HEK293 (cell line): ENCODE data around the gene CDC42SE2.

Experiments used
- CTCF ChIA-PET: fragments of 350-600 bp; formaldehyde crosslinking; extraction: SDS; loops from one replicate; lab custom pipeline; 2021; ENCODE audit warnings: antibody characterized with exemption; lab: Yijun Ruan, JAX
- POLR2A ChIA-PET: fragments of 300-600 bp; formaldehyde crosslinking; extraction: SDS; loops from one replicate; lab custom pipeline; 2020; ENCODE audit warnings: antibody characterized with exemption, inconsistent platforms; lab: Yijun Ruan, JAX
- H3K27ac ChIP-seq: fragments of 200-500 bp; sonication (Bioruptor generic); 2 replicates; pipeline ENCODE4 v1.5.1; 2014; ENCODE audit warnings: low read depth, low read length, control low read depth, inconsistent platforms; ENCODE audit errors: extremely low read depth
- H3K36me3 ChIP-seq, 2 experiments: fragments of 200-500 bp in 1 of 2; sonication (Bioruptor generic) in 1 of 2; 1 replicate in 1 of 2; 2 replicates in 1 of 2; pipeline ENCODE4 v1.5.1; 2014 to 2017; ENCODE audit warnings: inconsistent platforms in 2 of 2, low read length in 2 of 2; ENCODE audit not compliant: control insufficient read depth in 2 of 2, insufficient read depth in 1 of 2
- H3K4me1 ChIP-seq: fragments of 200-500 bp; sonication (Bioruptor generic); 2 replicates; pipeline ENCODE4 v1.5.1; 2014; ENCODE audit warnings: mild to moderate bottlenecking, low read length, inconsistent platforms; ENCODE audit not compliant: control insufficient read depth, insufficient read depth
- H3K4me3 ChIP-seq: 2 replicates; pipeline ENCODE4 v1.5.1; 2011; ENCODE audit warnings: low read depth, mild to moderate bottlenecking, control low read depth, low read length, moderate library complexity
- H3K9me3 ChIP-seq: fragments of 200-500 bp; sonication (Bioruptor generic); 2 replicates; pipeline ENCODE4 v1.5.1; 2014; ENCODE audit warnings: low read depth, low read length, inconsistent platforms; ENCODE audit not compliant: control insufficient read depth, insufficient read depth
- GLIS1 ChIP-seq: fragments of 450-650 bp; formaldehyde crosslinking; IDR thresholded peaks from 2 replicates; pipeline ENCODE4 v1.5.1; 2016; ENCODE audit warnings: missing biosample characterization, missing genetic modification characterization
- IKZF3 ChIP-seq: fragments of 450-650 bp; IDR thresholded peaks from 2 replicates; pipeline ENCODE4 v1.5.0; 2018; ENCODE audit warnings: missing biosample characterization, mild to moderate bottlenecking, missing genetic modification characterization, moderate library complexity
- MZF1 ChIP-seq: fragments of 450-650 bp; formaldehyde crosslinking; IDR thresholded peaks from 2 replicates; pipeline ENCODE4 v1.5.1; 2017; ENCODE audit warnings: missing biosample characterization, missing genetic modification characterization, borderline replicate concordance
- SCRT2 ChIP-seq: fragments of 450-650 bp; formaldehyde crosslinking; IDR thresholded peaks from 2 replicates; pipeline ENCODE4 v1.5.1; 2016; ENCODE audit warnings: missing biosample characterization, missing genetic modification characterization
- SP3 ChIP-seq: fragments of 450-650 bp; formaldehyde crosslinking; IDR thresholded peaks from 2 replicates; pipeline ENCODE4 v1.5.1; 2016; ENCODE audit warnings: missing biosample characterization, missing genetic modification characterization
- ZBTB7A ChIP-seq: fragments of 450-650 bp; formaldehyde crosslinking; IDR thresholded peaks from 2 replicates; pipeline ENCODE4 v1.5.1; 2016; ENCODE audit warnings: low read depth, missing biosample characterization, missing genetic modification characterization
- ZNF114 ChIP-seq: fragments of 450-650 bp; formaldehyde crosslinking; IDR thresholded peaks from 2 replicates; pipeline ENCODE4 v1.5.0; 2017; ENCODE audit warnings: missing biosample characterization, missing genetic modification characterization
- ZNF248 ChIP-seq: fragments of 450-650 bp; formaldehyde crosslinking; IDR thresholded peaks from 2 replicates; pipeline ENCODE4 v1.5.1; 2017; ENCODE audit warnings: missing biosample characterization, missing genetic modification characterization
- ZNF423 ChIP-seq: fragments of 450-650 bp; formaldehyde crosslinking; IDR thresholded peaks from 2 replicates; pipeline ENCODE4 v1.5.1; 2016; ENCODE audit warnings: missing biosample characterization, missing genetic modification characterization
- ZNF426 ChIP-seq: fragments of 450-650 bp; formaldehyde crosslinking; IDR thresholded peaks from 2 replicates; pipeline ENCODE4 v1.5.1; 2017; ENCODE audit warnings: missing biosample characterization, missing genetic modification characterization, mild to moderate bottlenecking, inconsistent platforms, moderate library complexity
- ZNF501 ChIP-seq: fragments of 450-650 bp; formaldehyde crosslinking; IDR thresholded peaks from 2 replicates; pipeline ENCODE4 v1.5.1; 2016; ENCODE audit warnings: missing biosample characterization, missing genetic modification characterization
- ZNF596 ChIP-seq: fragments of 450-650 bp; IDR thresholded peaks from 2 replicates; pipeline ENCODE4 v1.5.0; 2018; ENCODE audit warnings: missing biosample characterization, mild to moderate bottlenecking, missing genetic modification characterization, moderate library complexity
- ZNF660 ChIP-seq: fragments of 450-650 bp; IDR thresholded peaks from 2 replicates; pipeline ENCODE4 v1.5.1; 2018; ENCODE audit warnings: missing biosample characterization, mild to moderate bottlenecking, missing genetic modification characterization
- ZSCAN30 ChIP-seq: fragments of 450-650 bp; IDR thresholded peaks from 2 replicates; pipeline ENCODE4 v1.5.1; 2018; ENCODE audit warnings: missing biosample characterization, mild to moderate bottlenecking, missing genetic modification characterization, moderate library complexity
- TF ChIP-seq, protein P1 (sequence below): fragments of 450-650 bp; formaldehyde crosslinking; IDR thresholded peaks from 2 replicates; pipeline ENCODE4 v1.5.1; 2016; ENCODE audit warnings: missing biosample characterization, missing genetic modification characterization
- TF ChIP-seq, protein P2 (sequence below): fragments of 450-650 bp; formaldehyde crosslinking; conservative IDR thresholded peaks from 2 replicates; pipeline ENCODE4 v1.5.1; 2016; ENCODE audit warnings: low read depth, missing biosample characterization, missing genetic modification characterization
- TF ChIP-seq, protein P3 (sequence below): fragments of 450-650 bp; formaldehyde crosslinking; IDR thresholded peaks from 2 replicates; pipeline ENCODE4 v1.5.1; 2016; ENCODE audit warnings: missing biosample characterization, missing genetic modification characterization

The CDC42SE2 gene

DNA sequence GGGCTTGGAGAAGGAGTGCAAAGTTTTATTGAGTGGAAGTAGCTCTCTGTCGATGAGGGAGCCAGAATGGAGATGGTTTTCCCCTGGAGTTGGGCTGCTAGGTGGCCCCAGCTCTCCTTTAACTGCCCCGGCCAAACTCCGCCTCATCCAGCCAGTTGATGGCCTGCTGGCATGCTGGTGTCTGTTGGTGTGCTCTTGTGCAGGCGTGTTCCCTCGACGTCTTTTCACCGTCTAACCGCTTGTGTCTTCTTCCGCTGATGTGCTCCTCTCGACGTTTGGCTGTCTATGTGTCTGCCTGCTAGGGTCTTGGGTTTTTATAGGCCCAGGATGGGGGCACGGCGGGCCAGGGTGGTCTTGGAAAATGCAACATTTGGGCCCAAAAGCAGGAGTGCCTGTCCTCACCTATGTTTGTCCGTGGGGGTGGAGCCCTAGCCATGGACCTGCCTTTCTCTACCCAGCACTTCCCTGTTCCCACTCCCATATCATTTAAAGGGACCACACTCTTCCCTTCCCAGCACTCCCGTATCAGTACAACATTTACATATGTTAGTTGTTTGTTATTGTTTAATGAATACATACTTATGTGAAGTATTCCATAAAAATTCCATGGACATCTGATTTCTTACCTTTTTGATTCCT is 97.9 kb downstream of the CDC42SE2 start (continued):
- TF ChIP-seq IKZF3 (no peak), GLIS1 (no peak), ZNF660 (tag by site-specific recombination) (no peak), ZNF114 (tag by site-specific recombination) (no peak), ZNF501 (tag by site-specific recombination) (no peak)
- TF ChIP-seq, protein P1, sequence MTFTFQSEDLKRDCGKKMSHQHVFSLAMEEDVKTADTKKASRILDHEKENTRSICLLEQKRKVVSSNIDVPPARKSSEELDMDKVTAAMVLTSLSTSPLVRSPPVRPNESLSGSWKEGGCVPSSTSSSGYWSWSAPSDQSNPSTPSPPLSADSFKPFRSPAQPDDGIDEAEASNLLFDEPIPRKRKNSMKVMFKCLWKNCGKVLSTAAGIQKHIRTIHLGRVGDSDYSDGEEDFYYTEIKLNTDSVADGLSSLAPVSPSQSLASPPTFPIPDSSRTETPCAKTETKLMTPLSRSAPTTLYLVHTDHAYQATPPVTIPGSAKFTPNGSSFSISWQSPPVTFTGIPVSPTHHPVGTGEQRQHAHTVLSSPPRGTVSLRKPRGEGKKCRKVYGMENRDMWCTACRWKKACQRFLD (tag by site-specific recombination) = no peak

DNA sequence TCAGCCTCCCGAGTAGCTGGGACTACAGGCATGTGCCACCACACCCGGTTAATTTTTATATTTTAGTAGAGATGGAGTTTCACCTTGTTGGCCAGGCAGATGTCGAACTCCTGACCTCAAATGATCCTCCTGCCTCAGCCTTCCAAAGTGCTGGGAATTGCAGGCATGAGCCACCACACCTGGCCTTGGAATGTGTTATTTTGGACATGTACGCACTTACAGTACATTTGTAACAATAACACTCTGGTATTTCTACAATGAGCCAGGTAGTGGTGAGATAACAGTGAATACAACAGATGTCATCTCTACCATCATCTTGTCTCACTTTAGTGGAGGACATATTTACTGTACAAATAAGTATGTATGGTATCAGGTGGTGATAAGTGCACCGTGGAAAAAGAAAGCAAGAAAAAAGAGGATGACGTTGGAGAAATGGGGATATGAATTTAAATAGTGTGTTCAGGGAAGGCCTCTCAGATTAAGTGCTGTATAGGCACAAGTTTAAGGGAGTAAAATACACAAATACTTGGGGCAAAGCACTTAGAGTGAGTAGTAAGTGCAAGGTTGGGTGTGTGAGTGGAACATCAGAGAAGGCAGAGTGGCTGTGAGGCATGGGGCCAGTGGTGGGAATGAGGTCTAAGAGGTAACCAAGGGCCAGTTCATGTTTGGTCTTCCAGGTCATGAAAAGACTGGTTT is 100.1 kb downstream of the CDC42SE2 start:
- TF ChIP-seq, protein P2, sequence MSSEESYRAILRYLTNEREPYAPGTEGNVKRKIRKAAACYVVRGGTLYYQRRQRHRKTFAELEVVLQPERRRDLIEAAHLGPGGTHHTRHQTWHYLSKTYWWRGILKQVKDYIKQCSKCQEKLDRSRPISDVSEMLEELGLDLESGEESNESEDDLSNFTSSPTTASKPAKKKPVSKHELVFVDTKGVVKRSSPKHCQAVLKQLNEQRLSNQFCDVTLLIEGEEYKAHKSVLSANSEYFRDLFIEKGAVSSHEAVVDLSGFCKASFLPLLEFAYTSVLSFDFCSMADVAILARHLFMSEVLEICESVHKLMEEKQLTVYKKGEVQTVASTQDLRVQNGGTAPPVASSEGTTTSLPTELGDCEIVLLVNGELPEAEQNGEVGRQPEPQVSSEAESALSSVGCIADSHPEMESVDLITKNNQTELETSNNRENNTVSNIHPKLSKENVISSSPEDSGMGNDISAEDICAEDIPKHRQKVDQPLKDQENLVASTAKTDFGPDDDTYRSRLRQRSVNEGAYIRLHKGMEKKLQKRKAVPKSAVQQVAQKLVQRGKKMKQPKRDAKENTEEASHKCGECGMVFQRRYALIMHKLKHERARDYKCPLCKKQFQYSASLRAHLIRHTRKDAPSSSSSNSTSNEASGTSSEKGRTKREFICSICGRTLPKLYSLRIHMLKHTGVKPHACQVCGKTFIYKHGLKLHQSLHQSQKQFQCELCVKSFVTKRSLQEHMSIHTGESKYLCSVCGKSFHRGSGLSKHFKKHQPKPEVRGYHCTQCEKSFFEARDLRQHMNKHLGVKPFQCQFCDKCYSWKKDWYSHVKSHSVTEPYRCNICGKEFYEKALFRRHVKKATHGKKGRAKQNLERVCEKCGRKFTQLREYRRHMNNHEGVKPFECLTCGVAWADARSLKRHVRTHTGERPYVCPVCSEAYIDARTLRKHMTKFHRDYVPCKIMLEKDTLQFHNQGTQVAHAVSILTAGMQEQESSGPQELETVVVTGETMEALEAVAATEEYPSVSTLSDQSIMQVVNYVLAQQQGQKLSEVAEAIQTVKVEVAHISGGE (tag by site-specific recombination) = no peak
- TF ChIP-seq, protein P3, sequence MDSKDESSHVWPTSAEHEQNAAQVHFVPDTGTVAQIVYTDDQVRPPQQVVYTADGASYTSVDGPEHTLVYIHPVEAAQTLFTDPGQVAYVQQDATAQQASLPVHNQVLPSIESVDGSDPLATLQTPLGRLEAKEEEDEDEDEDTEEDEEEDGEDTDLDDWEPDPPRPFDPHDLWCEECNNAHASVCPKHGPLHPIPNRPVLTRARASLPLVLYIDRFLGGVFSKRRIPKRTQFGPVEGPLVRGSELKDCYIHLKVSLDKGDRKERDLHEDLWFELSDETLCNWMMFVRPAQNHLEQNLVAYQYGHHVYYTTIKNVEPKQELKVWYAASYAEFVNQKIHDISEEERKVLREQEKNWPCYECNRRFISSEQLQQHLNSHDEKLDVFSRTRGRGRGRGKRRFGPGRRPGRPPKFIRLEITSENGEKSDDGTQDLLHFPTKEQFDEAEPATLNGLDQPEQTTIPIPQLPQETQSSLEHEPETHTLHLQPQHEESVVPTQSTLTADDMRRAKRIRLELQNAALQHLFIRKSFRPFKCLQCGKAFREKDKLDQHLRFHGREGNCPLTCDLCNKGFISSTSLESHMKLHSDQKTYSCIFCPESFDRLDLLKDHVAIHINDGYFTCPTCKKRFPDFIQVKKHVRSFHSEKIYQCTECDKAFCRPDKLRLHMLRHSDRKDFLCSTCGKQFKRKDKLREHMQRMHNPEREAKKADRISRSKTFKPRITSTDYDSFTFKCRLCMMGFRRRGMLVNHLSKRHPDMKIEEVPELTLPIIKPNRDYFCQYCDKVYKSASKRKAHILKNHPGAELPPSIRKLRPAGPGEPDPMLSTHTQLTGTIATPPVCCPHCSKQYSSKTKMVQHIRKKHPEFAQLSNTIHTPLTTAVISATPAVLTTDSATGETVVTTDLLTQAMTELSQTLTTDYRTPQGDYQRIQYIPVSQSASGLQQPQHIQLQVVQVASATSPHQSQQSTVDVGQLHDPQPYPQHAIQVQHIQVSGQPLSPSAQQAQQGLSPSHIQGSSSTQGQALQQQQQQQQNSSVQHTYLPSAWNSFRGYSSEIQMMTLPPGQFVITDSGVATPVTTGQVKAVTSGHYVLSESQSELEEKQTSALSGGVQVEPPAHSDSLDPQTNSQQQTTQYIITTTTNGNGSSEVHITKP = no peak
- Histone ChIP-seq H3K4me1 (no peaks in the 10 kb centered on the region), H3K36me3 (peaks cover 3 to 9% of the 10 kb centered on the region in 2 experiments; a peak in 2 of 3 replicates), H3K9me3 (no peaks in the 10 kb centered on the region), H3K27ac (no peak overlapping the region), H3K4me3 (no peak overlapping the region)
- ChIA-PET CTCF (no interaction called here), POLR2A (no interaction called here)

DNA sequence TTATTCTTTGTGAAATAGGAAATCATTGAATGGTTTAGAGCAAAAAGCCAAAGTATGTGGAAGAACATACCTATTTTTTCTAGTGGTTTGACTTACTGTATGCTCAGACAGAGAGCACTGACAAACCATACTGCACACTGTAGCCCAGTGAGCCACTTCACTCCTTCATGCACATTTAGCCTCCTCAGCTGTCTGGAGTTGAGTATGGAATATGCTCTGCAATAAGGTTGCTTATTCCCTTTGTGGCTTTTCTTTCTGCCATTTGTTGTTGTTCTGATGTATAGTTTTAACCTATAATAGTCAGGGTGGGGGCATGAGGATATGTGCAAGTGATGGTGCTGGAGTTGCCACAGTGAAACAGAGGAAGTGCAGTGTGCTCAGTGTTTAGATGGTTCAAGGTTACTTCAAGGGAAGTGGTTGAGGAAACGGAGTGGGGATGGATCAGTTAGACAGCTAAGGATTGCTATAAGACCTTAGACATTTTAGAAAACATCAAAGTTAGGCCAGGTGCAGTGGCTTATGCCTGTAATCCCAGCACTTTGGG is 100.7 kb downstream of the CDC42SE2 start:
- H3K4me3 ChIP-seq = no peak overlapping the region
- TF ChIP-seq ZBTB7A (no peak), ZSCAN30 (tag by site-specific recombination) (no peak), SCRT2 (tag by site-specific recombination) (no peak), ZNF423 (no peak), MZF1 (no peak), SP3 (no peak), ZNF248 (tag by site-specific recombination) (no peak), ZNF426 (tag by site-specific recombination) (no peak), ZNF596 (no peak)
- TF ChIP-seq, all 188 proteins: peak for 0
- ChIA-PET POLR2A (no interaction called here), CTCF (no interaction called here)
- Histone ChIP-seq H3K9me3 (no peaks in the 10 kb centered on the region), H3K4me1 (no peaks in the 10 kb centered on the region), H3K27ac (no peak overlapping the region), H3K36me3 (peaks cover 3% of the 10 kb centered on the region in 2 experiments; a peak in 2 of 3 replicates)
